Transverse colon (tissue), 3 donors: ENCODE measurements around the gene PCLO.

Source experiments
- CTCF ChIP-seq, 5 experiments: fragments of 200-600 bp in 3 of 5; fragments of 450-650 bp in 2 of 5; sonication (generic) in 3 of 5; IDR thresholded peaks; 1 replicate in 2 of 5; 2 replicates in 3 of 5; pipeline ENCODE4 v1.5.1; 2016 to 2017; ENCODE audit warnings: antibody characterized with exemption in 5 of 5, inconsistent platforms in 3 of 5, mild to moderate bottlenecking in 2 of 5, moderate library complexity in 1 of 5
- EP300 ChIP-seq: sonication (generic); formaldehyde crosslinking; IDR thresholded peaks from one replicate; pipeline ENCODE4 v1.6.1; 2017; ENCODE audit warnings: antibody characterized with exemption, low read depth
- POLR2A ChIP-seq: fragments of 450-650 bp; IDR thresholded peaks from one replicate; pipeline ENCODE4 v1.6.1; 2016; ENCODE audit warnings: antibody characterized with exemption, mild to moderate bottlenecking, moderate library complexity

- TF ChIP-seq CTCF (IDR thresholded peaks at IDR 0.05) (no peak), POLR2A (no peak), EP300 (no peak)
These were observed 190.5 kb downstream of the PCLO start for GRCh38 chr7:82972135-82972534.
